Measurements from ENCODE around the gene MTO1. TPM values are rescaled to one million over a fixed set of nuclear protein-coding genes. Genes with fewer than 3 reads are reported as not detected.
"Not testable (repeated sequence)": the region's sequence is repeated elsewhere in the genome, so short reads cannot be mapped to it uniquely, and the experiment has no call there.

Gene MTO1
- total RNA-seq (28.3 TPM), polyA plus RNA-seq (19.8 TPM)

GRCh38 chr6:73461537-73462350, at the start of gene MTO1:
MTO1 (plus strand) TSS chr6:73461737; CDS start chr6:73461855, 118 bp downstream.
- H3K27ac ChIP-seq (ENCODE audit: low read depth) = peak within 1 kb of the TSS; percentile 93
- H3K4me3 ChIP-seq (ENCODE audit: low read depth, low read length) = peak within 1 kb of the TSS; percentile 96
- peaks cover 2% of the 10 kb centered on the region for H3K4me1 ChIP-seq (ENCODE audit: insufficient read depth)
- DNase-seq (ENCODE audit: extremely low spot score) = peak; percentile 80
- H3K36me3 ChIP-seq (ENCODE audit: insufficient read depth) = no peaks in the 10 kb centered on the region
- under 1% methylated on average over 55 of the region's 55 CpGs for WGBS

GRCh38 chr6:73413102-73413501, 48.4 kb upstream of the MTO1 start:
- no peak overlapping the region for H3K4me3 ChIP-seq (ENCODE audit: low read depth, low read length)
- no peak overlapping the region for H3K27ac ChIP-seq (ENCODE audit: low read depth)
- DNase-seq (ENCODE audit: extremely low spot score) = no peak
- over 99% methylated on average over 3 of the region's 3 CpGs for WGBS
- H3K4me1 ChIP-seq (ENCODE audit: insufficient read depth) = no peaks in the 10 kb centered on the region
- H3K36me3 ChIP-seq (ENCODE audit: insufficient read depth) = no peaks in the 10 kb centered on the region

- Histone ChIP-seq H3K27ac (ENCODE audit: low read depth) (no peak overlapping the region), H3K4me1 (ENCODE audit: insufficient read depth) (no peaks in the 10 kb centered on the region), H3K36me3 (ENCODE audit: insufficient read depth) (no peaks in the 10 kb centered on the region), H3K4me3 (ENCODE audit: low read depth, low read length) (no peak overlapping the region)
- DNase-seq (ENCODE audit: extremely low spot score) = no peak
- 74% methylated on average over 11 of the region's 11 CpGs for WGBS
These were observed 43.3 kb upstream of the MTO1 start for GRCh38 chr6:73418081-73418741.

GRCh38 chr6:73421534-73421933, 40.0 kb upstream of the MTO1 start:
- no peak overlapping the region for H3K4me3 ChIP-seq (ENCODE audit: low read depth, low read length)
- H3K36me3 ChIP-seq (ENCODE audit: insufficient read depth) = no peaks in the 10 kb centered on the region
- 84% methylated on average over 2 of the region's 2 CpGs for WGBS
- H3K27ac ChIP-seq (ENCODE audit: low read depth) = no peak overlapping the region
- no peak for DNase-seq (ENCODE audit: extremely low spot score)
- H3K4me1 ChIP-seq (ENCODE audit: insufficient read depth) = no peaks in the 10 kb centered on the region

GRCh38 chr6:73435236-73435635, 26.3 kb upstream of the MTO1 start:
- no peak for DNase-seq (ENCODE audit: extremely low spot score)
- Histone ChIP-seq H3K4me3 (ENCODE audit: low read depth, low read length) (no peak overlapping the region), H3K36me3 (ENCODE audit: insufficient read depth) (no peaks in the 10 kb centered on the region), H3K27ac (ENCODE audit: low read depth) (no peak overlapping the region), H3K4me1 (ENCODE audit: insufficient read depth) (no peaks in the 10 kb centered on the region)
- 92% methylated on average over 3 of the region's 3 CpGs for WGBS

GRCh38 chr6:73443555-73443954, 18.0 kb upstream of the MTO1 start:
- H3K4me1 ChIP-seq (ENCODE audit: insufficient read depth) = peaks cover under 1% of the 10 kb centered on the region
- WGBS = 91% methylated on average over 3 of the region's 3 CpGs
- no peaks in the 10 kb centered on the region for H3K36me3 ChIP-seq (ENCODE audit: insufficient read depth)
- DNase-seq (ENCODE audit: extremely low spot score) = no peak
- H3K4me3 ChIP-seq (ENCODE audit: low read depth, low read length) = no peak overlapping the region
- H3K27ac ChIP-seq (ENCODE audit: low read depth) = no peak overlapping the region

- DNase-seq (ENCODE audit: extremely low spot score) = no peak
- WGBS = 2% methylated on average over 79 of the region's 79 CpGs
These were observed 10.1 kb upstream of the MTO1 start for GRCh38 chr6:73451223-73452106.

GRCh38 chr6:73452107-73452461, 9.5 kb upstream of the MTO1 start, which contains the start of gene CGAS:
CGAS (minus strand) TSS chr6:73452297; CDS start chr6:73452181, 116 bp downstream.
- H3K4me3 ChIP-seq (ENCODE audit: low read depth, low read length) = peak within 1 kb of the TSS; percentile 79
- no peaks in the 10 kb centered on the region for H3K36me3 ChIP-seq (ENCODE audit: insufficient read depth)
- 7% methylated on average over 23 of the region's 23 CpGs for WGBS
- peak within 1 kb of the TSS; percentile 75 for H3K27ac ChIP-seq (ENCODE audit: low read depth)
- peaks cover 1% of the 10 kb centered on the region for H3K4me1 ChIP-seq (ENCODE audit: insufficient read depth)
- DNase-seq (ENCODE audit: extremely low spot score) = peak; percentile 17

More at GRCh38 chr6:73451223-73452106, 10.1 kb upstream of the MTO1 start:
- H3K4me1 ChIP-seq (ENCODE audit: insufficient read depth) = peaks cover 1% of the 10 kb centered on the region
- no peaks in the 10 kb centered on the region for H3K36me3 ChIP-seq (ENCODE audit: insufficient read depth)
- H3K27ac ChIP-seq (ENCODE audit: low read depth) = peak overlapping the region; percentile 75
- peak overlapping the region; percentile 79 for H3K4me3 ChIP-seq (ENCODE audit: low read depth, low read length)

GRCh38 chr6:73455865-73456629, 5.5 kb upstream of the MTO1 start:
- H3K4me1 ChIP-seq (ENCODE audit: insufficient read depth) = peaks cover 1% of the 10 kb centered on the region
- DNase-seq (ENCODE audit: extremely low spot score) = no peak
- no peaks in the 10 kb centered on the region for H3K36me3 ChIP-seq (ENCODE audit: insufficient read depth)
- 70% methylated on average over 3 of the region's 3 CpGs for WGBS
- H3K4me3 ChIP-seq (ENCODE audit: low read depth, low read length) = no peak overlapping the region
- H3K27ac ChIP-seq (ENCODE audit: low read depth) = no peak overlapping the region

- not testable (repeated sequence) for H3K27ac ChIP-seq (ENCODE audit: low read depth); H3K36me3 ChIP-seq (ENCODE audit: insufficient read depth); H3K4me1 ChIP-seq (ENCODE audit: insufficient read depth); DNase-seq (ENCODE audit: extremely low spot score); H3K4me3 ChIP-seq (ENCODE audit: low read depth, low read length)
- 82% methylated on average over 7 of the region's 7 CpGs for WGBS
These were observed 2.1 kb upstream of the MTO1 start for GRCh38 chr6:73459474-73459873.

- Histone ChIP-seq H3K36me3 (ENCODE audit: insufficient read depth) (no peaks in the 10 kb centered on the region), H3K27ac (ENCODE audit: low read depth) (no peak overlapping the region), H3K4me1 (ENCODE audit: insufficient read depth) (peaks cover 2% of the 10 kb centered on the region), H3K4me3 (ENCODE audit: low read depth, low read length) (no peak overlapping the region)
- WGBS = 75% methylated on average over 5 of the region's 5 CpGs
- no peak for DNase-seq (ENCODE audit: extremely low spot score)
These were observed 1.5 kb upstream of the MTO1 start for GRCh38 chr6:73460056-73460455.

GRCh38 chr6:73471686-73472290, 10.3 kb downstream of the MTO1 start:
- no peaks in the 10 kb centered on the region for H3K4me1 ChIP-seq (ENCODE audit: insufficient read depth)
- no peak overlapping the region for H3K27ac ChIP-seq (ENCODE audit: low read depth)
- no peak for DNase-seq (ENCODE audit: extremely low spot score)
- H3K36me3 ChIP-seq (ENCODE audit: insufficient read depth) = peaks cover 13% of the 10 kb centered on the region
- H3K4me3 ChIP-seq (ENCODE audit: low read depth, low read length) = no peak overlapping the region
- 70% methylated on average over 2 of the region's 2 CpGs for WGBS
